ENCODE results near the gene MAPKAP1.

DNA sequence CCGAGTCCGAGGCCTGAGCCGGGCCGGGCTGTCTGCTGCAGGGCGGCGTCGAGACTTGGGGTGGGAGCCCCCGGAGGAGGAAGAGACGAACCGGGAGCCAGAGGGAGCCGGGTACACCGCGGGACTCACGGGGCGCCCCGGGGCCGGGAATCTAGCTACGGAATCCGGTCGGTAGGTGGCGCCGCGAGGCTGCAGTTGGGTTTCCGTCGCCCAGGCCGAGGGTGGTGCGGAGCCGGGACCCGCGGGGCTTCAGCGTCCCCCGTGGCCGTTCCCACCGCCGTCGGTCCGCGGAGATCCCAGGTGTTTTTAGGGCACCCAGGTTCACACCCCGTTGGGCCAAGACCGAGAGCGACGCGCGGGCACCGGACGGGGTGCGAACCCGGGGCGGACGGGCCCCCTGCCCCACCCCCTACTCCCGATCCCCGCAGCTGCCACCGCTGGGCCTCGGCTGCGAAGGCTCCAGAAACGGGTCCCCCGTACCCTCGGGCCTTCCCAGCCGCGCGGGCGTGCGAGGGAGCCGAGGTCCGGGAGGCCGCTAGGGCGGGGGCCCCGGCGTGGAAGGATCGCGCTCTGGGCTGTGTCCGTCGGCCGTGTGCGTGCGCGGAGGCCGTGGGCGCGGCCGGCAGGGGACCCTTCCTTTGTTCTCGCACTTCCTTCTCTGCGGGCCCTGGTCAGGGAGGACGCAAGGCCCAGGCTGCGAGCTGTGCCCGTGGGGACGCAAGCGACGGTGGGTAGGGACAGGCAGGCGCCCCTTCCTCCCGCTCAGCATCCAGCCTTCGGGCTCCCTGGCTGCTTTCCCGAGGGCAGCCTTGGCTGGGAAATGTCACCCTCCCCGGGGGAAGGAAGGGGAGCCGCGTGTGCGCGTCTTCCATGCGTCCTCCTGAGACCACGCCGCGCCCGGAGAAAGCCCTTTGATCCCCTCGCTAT is 298.8 kb downstream of the MAPKAP1 start:
- TF ChIP-seq, protein P1, sequence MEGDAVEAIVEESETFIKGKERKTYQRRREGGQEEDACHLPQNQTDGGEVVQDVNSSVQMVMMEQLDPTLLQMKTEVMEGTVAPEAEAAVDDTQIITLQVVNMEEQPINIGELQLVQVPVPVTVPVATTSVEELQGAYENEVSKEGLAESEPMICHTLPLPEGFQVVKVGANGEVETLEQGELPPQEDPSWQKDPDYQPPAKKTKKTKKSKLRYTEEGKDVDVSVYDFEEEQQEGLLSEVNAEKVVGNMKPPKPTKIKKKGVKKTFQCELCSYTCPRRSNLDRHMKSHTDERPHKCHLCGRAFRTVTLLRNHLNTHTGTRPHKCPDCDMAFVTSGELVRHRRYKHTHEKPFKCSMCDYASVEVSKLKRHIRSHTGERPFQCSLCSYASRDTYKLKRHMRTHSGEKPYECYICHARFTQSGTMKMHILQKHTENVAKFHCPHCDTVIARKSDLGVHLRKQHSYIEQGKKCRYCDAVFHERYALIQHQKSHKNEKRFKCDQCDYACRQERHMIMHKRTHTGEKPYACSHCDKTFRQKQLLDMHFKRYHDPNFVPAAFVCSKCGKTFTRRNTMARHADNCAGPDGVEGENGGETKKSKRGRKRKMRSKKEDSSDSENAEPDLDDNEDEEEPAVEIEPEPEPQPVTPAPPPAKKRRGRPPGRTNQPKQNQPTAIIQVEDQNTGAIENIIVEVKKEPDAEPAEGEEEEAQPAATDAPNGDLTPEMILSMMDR (IDR thresholded peaks at IDR 0.05): peak; percentile 92
- no peak for TF ChIP-seq EZH2 (IDR thresholded peaks at IDR 0.05)
